ENCODE measurements around the gene ELOVL3.

- TF ChIP-seq CTCF (conservative IDR thresholded peaks at IDR 0.05; ENCODE audit: low read length) (peak; percentile 97), EZH2phosphoT487 (IDR thresholded peaks at IDR 0.05; ENCODE audit: borderline replicate concordance, low read depth, low read length) (no peak)
These were observed 3.7 kb downstream of the ELOVL3 start for GRCh38 chr10:102229810-102230263.

Data from OCI-LY7 (cell line).